Hepatocyte (in vitro differentiated cells): ENCODE data around the gene PGP. TPM values are rescaled to one million over a fixed set of nuclear protein-coding genes. Genes with fewer than 3 reads are reported as not detected.
"Not testable (repeated sequence)": the region's sequence is repeated elsewhere in the genome, so short reads cannot be mapped to it uniquely, and the experiment has no call there.

Experiments
- DNase-seq: peaks from one replicate; pipeline ENCODE4 v3.0.0-alpha.2; 2016; ENCODE audit warnings: low spot score
- H2AFZ ChIP-seq: fragments of 200-600 bp; sonication (generic); 2 replicates; pipeline ENCODE4 v1.6.0; 2016; ENCODE audit warnings: antibody characterized with exemption, mild to moderate bottlenecking
- H3K27ac ChIP-seq: fragments of 200-600 bp; sonication (generic); 2 replicates; pipeline ENCODE4 v1.5.1; 2016; ENCODE audit warnings: mild to moderate bottlenecking
- H3K27me3 ChIP-seq: fragments of 200-600 bp; sonication (generic); 2 replicates; pipeline ENCODE4 v1.6.1; 2016
- H3K36me3 ChIP-seq: fragments of 200-600 bp; sonication (generic); replicated peaks from 2 replicates; pipeline ENCODE4 v1.5.1; 2016; ENCODE audit warnings: low read depth; ENCODE audit not compliant: insufficient read depth
- H3K4me1 ChIP-seq: fragments of 200-600 bp; sonication (generic); 2 replicates; pipeline ENCODE4 v1.5.1; 2016; ENCODE audit warnings: mild to moderate bottlenecking, moderate library complexity; ENCODE audit not compliant: insufficient read depth
- H3K4me2 ChIP-seq: fragments of 200-600 bp; sonication (generic); 2 replicates; pipeline ENCODE4 v1.6.0; 2016
- H3K4me3 ChIP-seq: fragments of 200-600 bp; sonication (generic); 2 replicates; pipeline ENCODE4 v1.5.1; 2016; ENCODE audit warnings: mild to moderate bottlenecking
- H3K79me2 ChIP-seq: fragments of 200-600 bp; sonication (generic); 2 replicates; pipeline ENCODE4 v1.6.0; 2017; ENCODE audit warnings: mild to moderate bottlenecking
- H3K9me2 ChIP-seq: fragments of 200-600 bp; sonication (generic); replicated peaks from 2 replicates; pipeline ENCODE4 v1.6.0; 2017; ENCODE audit warnings: mild to moderate bottlenecking; ENCODE audit not compliant: insufficient read depth
- H3K9me3 ChIP-seq: fragments of 200-600 bp; sonication (generic); 2 replicates; pipeline ENCODE4 v1.5.1; 2016; ENCODE audit warnings: low read depth, mild to moderate bottlenecking
- H4K20me1 ChIP-seq: fragments of 200-600 bp; sonication (generic); 2 replicates; pipeline ENCODE4 v1.6.0; 2016; ENCODE audit warnings: mild to moderate bottlenecking; ENCODE audit not compliant: insufficient read depth, poor library complexity, severe bottlenecking
- EZH2 ChIP-seq: fragments of 200-600 bp; sonication (generic); IDR thresholded peaks from 2 replicates; pipeline ENCODE4 v1.6.1; 2016; ENCODE audit warnings: antibody characterized with exemption, mild to moderate bottlenecking, borderline replicate concordance
- EZH2phosphoT487 ChIP-seq: fragments of 200-600 bp; sonication (generic); IDR thresholded peaks from one replicate; pipeline ENCODE4 v1.6.1; 2018; ENCODE audit warnings: antibody characterized with exemption, mild to moderate bottlenecking, low read depth, moderate library complexity; ENCODE audit not compliant: unreplicated experiment, severe bottlenecking
- WGBS: methylation state at CpG from one replicate; pipeline ENCODE4 v1.1.6; 2016; ENCODE audit warnings: low lambda C conversion rate; ENCODE audit errors: missing lambda C conversion rate; 5-methylcytosine and 5-hydroxymethylcytosine counted together
- polyA plus RNA-seq: library from polyadenylated mRNA; unstranded; fragments of >200 nt; fragmentation: Nextera tagmentation; extraction: Ambion mirVana; gene quantifications from 2 replicates; pipeline ENCODE4 v1.2.1, GENCODE V29; 2016
- total RNA-seq: library from RNA; depleted of rRNA; stranded (reverse); fragments of >200 nt; gene quantifications from 2 replicates; pipeline ENCODE4 v1.2.3, GENCODE V29; 2014
- TF ChIP-seq, protein P1 (sequence below): fragments of 200-600 bp; sonication (generic); IDR thresholded peaks from 2 replicates; pipeline ENCODE4 v1.5.1; 2016; ENCODE audit warnings: antibody characterized with exemption, mild to moderate bottlenecking; ENCODE audit not compliant: poor library complexity

The PGP gene, protein sequence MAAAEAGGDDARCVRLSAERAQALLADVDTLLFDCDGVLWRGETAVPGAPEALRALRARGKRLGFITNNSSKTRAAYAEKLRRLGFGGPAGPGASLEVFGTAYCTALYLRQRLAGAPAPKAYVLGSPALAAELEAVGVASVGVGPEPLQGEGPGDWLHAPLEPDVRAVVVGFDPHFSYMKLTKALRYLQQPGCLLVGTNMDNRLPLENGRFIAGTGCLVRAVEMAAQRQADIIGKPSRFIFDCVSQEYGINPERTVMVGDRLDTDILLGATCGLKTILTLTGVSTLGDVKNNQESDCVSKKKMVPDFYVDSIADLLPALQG
- 20.6 and 24.8 TPM in 2 replicates for total RNA-seq
- 34.2 and 38.0 TPM in 2 replicates for polyA plus RNA-seq

DNA sequence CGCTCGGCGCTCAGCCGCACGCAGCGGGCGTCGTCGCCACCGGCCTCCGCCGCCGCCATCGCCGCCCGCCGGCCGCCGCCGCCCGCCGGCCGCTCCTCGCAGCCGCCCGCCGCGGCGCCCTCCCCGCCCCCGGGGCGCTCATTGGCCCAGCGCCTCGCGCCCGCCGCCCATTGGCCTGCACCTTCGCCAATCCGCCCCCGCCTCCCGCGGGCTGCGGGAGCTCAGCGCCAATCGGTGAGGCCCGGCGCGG is at the start of gene PGP:
TSS of gene PGP (minus strand) at position 122 of the 250 bp plus-strand sequence. CDS start at position 59, 63 bp downstream.
- Histone ChIP-seq H3K9me3 (no peaks in the 10 kb centered on the region), H3K36me3 (no peaks in the 10 kb centered on the region), H3K27me3 (no peaks in the 10 kb centered on the region), H3K4me2 (peak within 1 kb of the TSS; percentile 94), H3K4me3 (peak within 1 kb of the TSS; percentile 90), H3K9me2 (no peaks in the 10 kb centered on the region), H4K20me1 (peaks cover 8% of the 10 kb centered on the region), H3K79me2 (peaks cover 18% of the 10 kb centered on the region), H2AFZ (peak within 1 kb of the TSS; percentile 68), H3K4me1 (peaks cover 8% of the 10 kb centered on the region), H3K27ac (peak within 1 kb of the TSS; percentile 92)
- DNase-seq, result no peak
- WGBS, result under 1% methylated on average over 14 of the region's 48 CpGs
- TF ChIP-seq EZH2phosphoT487 (no peak), EZH2 (no peak)
- TF ChIP-seq, protein P1, sequence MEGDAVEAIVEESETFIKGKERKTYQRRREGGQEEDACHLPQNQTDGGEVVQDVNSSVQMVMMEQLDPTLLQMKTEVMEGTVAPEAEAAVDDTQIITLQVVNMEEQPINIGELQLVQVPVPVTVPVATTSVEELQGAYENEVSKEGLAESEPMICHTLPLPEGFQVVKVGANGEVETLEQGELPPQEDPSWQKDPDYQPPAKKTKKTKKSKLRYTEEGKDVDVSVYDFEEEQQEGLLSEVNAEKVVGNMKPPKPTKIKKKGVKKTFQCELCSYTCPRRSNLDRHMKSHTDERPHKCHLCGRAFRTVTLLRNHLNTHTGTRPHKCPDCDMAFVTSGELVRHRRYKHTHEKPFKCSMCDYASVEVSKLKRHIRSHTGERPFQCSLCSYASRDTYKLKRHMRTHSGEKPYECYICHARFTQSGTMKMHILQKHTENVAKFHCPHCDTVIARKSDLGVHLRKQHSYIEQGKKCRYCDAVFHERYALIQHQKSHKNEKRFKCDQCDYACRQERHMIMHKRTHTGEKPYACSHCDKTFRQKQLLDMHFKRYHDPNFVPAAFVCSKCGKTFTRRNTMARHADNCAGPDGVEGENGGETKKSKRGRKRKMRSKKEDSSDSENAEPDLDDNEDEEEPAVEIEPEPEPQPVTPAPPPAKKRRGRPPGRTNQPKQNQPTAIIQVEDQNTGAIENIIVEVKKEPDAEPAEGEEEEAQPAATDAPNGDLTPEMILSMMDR, result no peak

DNA sequence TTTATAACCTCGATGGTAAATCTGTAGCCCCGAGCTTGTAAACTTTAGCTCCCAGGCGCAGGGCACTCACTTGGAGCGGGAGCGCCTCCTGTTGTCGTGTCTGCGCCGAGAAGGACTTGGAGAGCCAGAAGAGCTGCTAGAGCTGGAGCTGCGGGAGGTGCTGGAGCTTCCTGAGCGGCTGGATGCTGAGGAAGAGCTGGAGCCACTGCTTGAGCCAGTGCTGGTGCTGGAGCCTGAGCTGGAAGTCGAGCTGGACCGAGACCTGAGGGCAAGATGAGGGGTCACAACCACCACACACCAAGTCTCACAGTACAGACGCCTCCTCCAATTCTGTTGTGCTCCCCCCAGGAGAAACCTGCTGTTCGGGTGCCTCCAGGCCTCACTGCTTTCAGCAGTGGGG is 48.4 kb upstream of the PGP start:
- H3K4me1 ChIP-seq, H2AFZ ChIP-seq, H3K9me2 ChIP-seq, H3K4me2 ChIP-seq, H3K27ac ChIP-seq, H3K4me3 ChIP-seq, DNase-seq, H3K36me3 ChIP-seq, H3K27me3 ChIP-seq, H3K9me3 ChIP-seq: not testable (repeated sequence)
- Histone ChIP-seq H4K20me1 (peaks cover 67% of the 10 kb centered on the region), H3K79me2 (peaks cover 81% of the 10 kb centered on the region)
- WGBS, result 92% methylated on average over 14 of the region's 14 CpGs

DNA sequence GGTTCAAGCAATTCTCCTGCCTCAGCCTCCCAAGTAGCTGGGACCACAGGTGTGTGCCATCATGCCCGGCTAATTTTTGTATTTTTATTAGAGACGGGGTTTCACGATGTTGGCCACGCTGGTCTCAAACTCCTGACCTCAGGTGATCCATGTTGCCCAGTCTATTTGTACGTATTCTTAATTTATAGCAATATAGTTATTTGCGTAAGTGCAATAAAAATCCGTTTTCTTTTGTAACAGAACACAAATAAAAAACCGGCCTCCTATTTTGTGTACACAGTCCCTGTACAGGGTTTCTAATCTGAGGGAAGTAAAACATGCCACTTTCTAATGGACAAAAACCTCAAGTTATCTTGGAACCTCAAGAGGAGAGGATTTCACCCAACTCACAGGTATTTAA is 45.6 kb upstream of the PGP start:
- DNase-seq, result no peak
- no peak overlapping the region for H3K4me3 ChIP-seq
- peaks cover 67% of the 10 kb centered on the region for H3K79me2 ChIP-seq
- no peaks in the 10 kb centered on the region for H3K27me3 ChIP-seq
- H3K9me3 ChIP-seq, result no peaks in the 10 kb centered on the region
- no peaks in the 10 kb centered on the region for H3K9me2 ChIP-seq
- TF ChIP-seq EZH2 (no peak), EZH2phosphoT487 (no peak)
- TF ChIP-seq, protein P1, result no peak
- H2AFZ ChIP-seq, result no peak overlapping the region
- H3K36me3 ChIP-seq, result no peaks in the 10 kb centered on the region
- no peak overlapping the region for H3K27ac ChIP-seq
- H3K4me1 ChIP-seq, result no peaks in the 10 kb centered on the region
- WGBS, result 95% methylated on average over 8 of the region's 8 CpGs
- no peak overlapping the region for H3K4me2 ChIP-seq
- H4K20me1 ChIP-seq, result peaks cover 44% of the 10 kb centered on the region

DNA sequence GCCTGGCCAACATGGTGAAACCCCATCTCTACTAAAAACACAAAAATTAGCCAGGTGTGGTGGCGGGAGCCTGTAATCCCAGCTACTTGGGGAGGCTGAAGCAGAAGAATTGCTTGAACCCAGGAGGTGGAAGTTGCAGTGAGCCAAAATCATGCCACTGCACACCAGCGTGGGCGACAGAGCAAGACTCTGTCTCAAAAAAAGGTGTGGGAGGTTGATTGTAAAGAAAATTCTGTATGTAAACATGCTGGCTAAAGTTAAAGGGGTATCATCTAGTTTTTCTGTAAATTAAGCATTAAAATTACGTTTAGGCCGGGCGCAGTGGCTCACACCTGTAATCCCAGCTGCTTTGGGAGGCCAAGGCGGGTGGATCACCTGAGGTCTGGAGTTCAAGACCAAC is 43.9 kb upstream of the PGP start:
- not testable (repeated sequence) for H3K9me3 ChIP-seq, H2AFZ ChIP-seq, DNase-seq, H3K27me3 ChIP-seq, H3K27ac ChIP-seq, H3K4me1 ChIP-seq, H3K4me3 ChIP-seq, H3K36me3 ChIP-seq, H3K9me2 ChIP-seq, H3K4me2 ChIP-seq
- Histone ChIP-seq H4K20me1 (peaks cover 27% of the 10 kb centered on the region), H3K79me2 (peaks cover 53% of the 10 kb centered on the region)
- WGBS, result 96% methylated on average over 7 of the region's 7 CpGs
